HEK293 (cell line): ENCODE measurements around the gene HOXC11.

Experiments used
- BCL11B ChIP-seq: fragments of 450-650 bp; formaldehyde crosslinking; IDR thresholded peaks from 2 replicates; pipeline ENCODE4 v1.5.1; 2016; ENCODE audit warnings: low read depth, missing biosample characterization, missing genetic modification characterization
- BCL6B ChIP-seq: fragments of 450-650 bp; formaldehyde crosslinking; IDR thresholded peaks from 2 replicates; pipeline ENCODE4 v1.5.1; 2017; ENCODE audit warnings: missing biosample characterization, missing genetic modification characterization
- KLF16 ChIP-seq: fragments of 450-650 bp; formaldehyde crosslinking; IDR thresholded peaks from 2 replicates; pipeline ENCODE4 v1.5.1; 2017; ENCODE audit warnings: missing biosample characterization, missing genetic modification characterization
- KLF7 ChIP-seq: fragments of 450-650 bp; formaldehyde crosslinking; IDR thresholded peaks from 2 replicates; pipeline ENCODE4 v1.5.1; 2016; ENCODE audit warnings: missing biosample characterization, missing genetic modification characterization, borderline replicate concordance
- MYNN ChIP-seq: fragments of 450-650 bp; formaldehyde crosslinking; IDR thresholded peaks from 2 replicates; pipeline ENCODE4 v1.5.1; 2016; ENCODE audit warnings: missing biosample characterization, missing genetic modification characterization, borderline replicate concordance
- SCRT2 ChIP-seq: fragments of 450-650 bp; formaldehyde crosslinking; IDR thresholded peaks from 2 replicates; pipeline ENCODE4 v1.5.1; 2016; ENCODE audit warnings: missing biosample characterization, missing genetic modification characterization
- YY1 ChIP-seq: fragments of 450-650 bp; formaldehyde crosslinking; IDR thresholded peaks from 2 replicates; pipeline ENCODE4 v1.5.1; 2018; ENCODE audit warnings: missing biosample characterization, missing genetic modification characterization
- ZBTB26 ChIP-seq: fragments of 450-650 bp; formaldehyde crosslinking; optimal IDR thresholded peaks from 2 replicates; pipeline ENCODE3; 2016; ENCODE audit warnings: missing biosample characterization, mild to moderate bottlenecking, missing genetic modification characterization
- ZBTB48 ChIP-seq: fragments of 450-650 bp; formaldehyde crosslinking; IDR thresholded peaks from 2 replicates; pipeline ENCODE4 v1.5.1; 2016; ENCODE audit warnings: missing biosample characterization, missing genetic modification characterization
- ZNF121 ChIP-seq: fragments of 450-650 bp; formaldehyde crosslinking; IDR thresholded peaks from 2 replicates; pipeline ENCODE4 v1.5.1; 2016; ENCODE audit warnings: missing biosample characterization, missing genetic modification characterization
- ZNF132 ChIP-seq: fragments of 450-650 bp; formaldehyde crosslinking; IDR thresholded peaks from 2 replicates; pipeline ENCODE4 v1.5.1; 2017; ENCODE audit warnings: missing biosample characterization, missing genetic modification characterization, borderline replicate concordance
- ZNF146 ChIP-seq: fragments of 450-650 bp; formaldehyde crosslinking; IDR thresholded peaks from 2 replicates; pipeline ENCODE4 v1.5.1; 2016; ENCODE audit warnings: missing biosample characterization, missing genetic modification characterization
- ZNF19 ChIP-seq: fragments of 450-650 bp; formaldehyde crosslinking; IDR thresholded peaks from 2 replicates; pipeline ENCODE4; 2016; ENCODE audit warnings: missing biosample characterization, missing genetic modification characterization, low read depth
- ZNF239 ChIP-seq: fragments of 450-650 bp; formaldehyde crosslinking; IDR thresholded peaks from 2 replicates; pipeline ENCODE4 v1.5.1; 2016; ENCODE audit warnings: missing biosample characterization, missing genetic modification characterization
- ZNF274 ChIP-seq, 2 experiments: fragments of 200-500 bp in 1 of 2; fragments of 450-650 bp in 1 of 2; sonication (Bioruptor generic) in 1 of 2; formaldehyde crosslinking in 1 of 2; IDR thresholded peaks; 2 replicates each; pipeline versions ENCODE4 v1.5.1 to v1.6.1; 2014 to 2016; ENCODE audit warnings: borderline replicate concordance in 1 of 2, inconsistent platforms in 1 of 2, low read length in 1 of 2, missing biosample characterization in 1 of 2, missing genetic modification characterization in 1 of 2
- ZNF311 ChIP-seq: fragments of 450-650 bp; formaldehyde crosslinking; IDR thresholded peaks from 2 replicates; pipeline ENCODE4 v1.5.1; 2017; ENCODE audit warnings: missing biosample characterization, missing genetic modification characterization, borderline replicate concordance
- ZNF350 ChIP-seq: fragments of 450-650 bp; formaldehyde crosslinking; IDR thresholded peaks from 2 replicates; pipeline ENCODE4 v1.5.0; 2017; ENCODE audit warnings: missing biosample characterization, mild to moderate bottlenecking, missing genetic modification characterization
- ZNF398 ChIP-seq: fragments of 450-650 bp; formaldehyde crosslinking; IDR thresholded peaks from 2 replicates; pipeline ENCODE4 v1.5.1; 2017; ENCODE audit warnings: missing biosample characterization, missing genetic modification characterization
- ZNF449 ChIP-seq: fragments of 450-650 bp; formaldehyde crosslinking; IDR thresholded peaks from 2 replicates; pipeline ENCODE4 v1.5.1; 2017; ENCODE audit warnings: missing biosample characterization, mild to moderate bottlenecking, missing genetic modification characterization, moderate library complexity
- ZNF510 ChIP-seq: fragments of 450-650 bp; formaldehyde crosslinking; IDR thresholded peaks from 2 replicates; pipeline ENCODE4 v1.5.1; 2018; ENCODE audit warnings: mild to moderate bottlenecking, missing genetic modification characterization, missing biosample characterization; ENCODE audit not compliant: insufficient replicate concordance
- ZNF549 ChIP-seq: fragments of 450-650 bp; IDR thresholded peaks from 2 replicates; pipeline ENCODE4 v1.5.1; 2018; ENCODE audit warnings: missing biosample characterization, missing genetic modification characterization, mild to moderate bottlenecking, inconsistent platforms, moderate library complexity
- ZNF610 ChIP-seq: fragments of 450-650 bp; formaldehyde crosslinking; IDR thresholded peaks from 2 replicates; pipeline ENCODE4 v1.5.1; 2016; ENCODE audit warnings: missing biosample characterization, missing genetic modification characterization, borderline replicate concordance
- ZNF624 ChIP-seq: fragments of 450-650 bp; formaldehyde crosslinking; IDR thresholded peaks from 2 replicates; pipeline ENCODE4 v1.5.1; 2017; ENCODE audit warnings: missing biosample characterization, missing genetic modification characterization
- ZNF658 ChIP-seq: fragments of 450-650 bp; formaldehyde crosslinking; IDR thresholded peaks from 2 replicates; pipeline ENCODE4; 2016; ENCODE audit warnings: missing biosample characterization, missing genetic modification characterization
- ZNF776 ChIP-seq: fragments of 450-650 bp; formaldehyde crosslinking; IDR thresholded peaks from 2 replicates; pipeline ENCODE4 v1.5.0; 2017; ENCODE audit warnings: missing biosample characterization, missing genetic modification characterization, borderline replicate concordance
- ZNF785 ChIP-seq: fragments of 450-650 bp; formaldehyde crosslinking; IDR thresholded peaks from 2 replicates; pipeline ENCODE4 v1.5.1; 2016; ENCODE audit warnings: missing biosample characterization, missing genetic modification characterization
- ZNF843 ChIP-seq: fragments of 450-650 bp; formaldehyde crosslinking; IDR thresholded peaks from 2 replicates; pipeline ENCODE4 v1.5.1; 2016; ENCODE audit warnings: missing biosample characterization, missing genetic modification characterization
- ZSCAN4 ChIP-seq: fragments of 450-650 bp; formaldehyde crosslinking; IDR thresholded peaks from 2 replicates; pipeline ENCODE4 v1.5.1; 2017; ENCODE audit warnings: missing biosample characterization, missing genetic modification characterization
- ZSCAN5A ChIP-seq: fragments of 450-650 bp; formaldehyde crosslinking; IDR thresholded peaks from 2 replicates; pipeline ENCODE4 v1.5.1; 2016; ENCODE audit warnings: missing biosample characterization, missing genetic modification characterization

HOXC11 gene

GRCh38 chr12:54017027-54017788 lies 44.3 kb downstream of the HOXC11 start (continued):
- TF ChIP-seq BCL11B (tag by site-specific recombination) (peak; percentile 67; the same call in 1 of the 2 replicates), ZSCAN4 (tag by site-specific recombination) (no peak; the same call in 1 of the 2 replicates), ZNF19 (no peak), MYNN (tag by site-specific recombination) (no peak), ZNF146 (no peak), SCRT2 (peak; percentile 99), ZNF121 (no peak), ZNF239 (tag by site-specific recombination) (no peak), ZNF398 (tag by site-specific recombination) (peak; percentile 91), YY1 (no peak), ZNF610 (tag by site-specific recombination) (no peak), ZNF311 (no peak), KLF7 (tag by site-specific recombination) (no peak; the same call in 1 of the 2 replicates), ZBTB48 (tag by site-specific recombination) (peak; percentile 93), ZNF449 (tag by site-specific recombination) (no peak), ZNF785 (tag by site-specific recombination) (no peak), KLF16 (tag by site-specific recombination) (no peak), ZNF274 (IDR thresholded peaks at IDR 0.05; ENCODE audit: low read length) (no peak), ZNF274 (tag by site-specific recombination; IDR thresholded peaks at IDR 0.05; ENCODE audit: borderline replicate concordance) (no peak), ZNF549 (tag by site-specific recombination) (no peak), ZNF624 (tag by site-specific recombination) (no peak), ZBTB26 (no peak), ZNF350 (tag by site-specific recombination) (no peak), ZNF132 (tag by site-specific recombination) (no peak), ZNF843 (tag by site-specific recombination) (no peak), BCL6B (tag by site-specific recombination) (no peak), ZNF776 (tag by site-specific recombination) (no peak), ZNF510 (tag by site-specific recombination) (peak; percentile 38), ZSCAN5A (0 out of 2 replicates have a peak, but pooled peaks have one; percentile 38), ZNF658 (tag by site-specific recombination) (no peak)
